Trophoblast cell (in vitro differentiated cells and primary cell): ENCODE measurements around the gene ATP5F1A.
"Not testable (repeated sequence)": the region's sequence is repeated elsewhere in the genome, so short reads cannot be mapped to it uniquely, and the experiment has no call there.

ENCODE experiments used
- DNase-seq, 2 donors: peaks; one replicate each; pipeline ENCODE4 v3.0.0-alpha.2; 2016
- H2AFZ ChIP-seq: 2 replicates; pipeline ENCODE4 v1.6.1; 2013; ENCODE audit warnings: low read length, moderate library complexity, mild to moderate bottlenecking; ENCODE audit not compliant: insufficient read depth, poor library complexity
- H2AK5ac ChIP-seq: 2 replicates; pipeline ENCODE4 v1.6.1; 2013; ENCODE audit warnings: mild to moderate bottlenecking, low read length
- H2BK120ac ChIP-seq: 2 replicates; pipeline ENCODE4 v1.6.1; 2013; ENCODE audit warnings: low read length, mild to moderate bottlenecking, moderate library complexity; ENCODE audit not compliant: insufficient read depth, poor library complexity
- H2BK12ac ChIP-seq: 2 replicates; pipeline ENCODE4 v1.6.1; 2013; ENCODE audit warnings: mild to moderate bottlenecking, low read length, moderate library complexity
- H2BK5ac ChIP-seq: 2 replicates; pipeline ENCODE4 v1.6.1; 2013; ENCODE audit warnings: low read length, low read depth, moderate library complexity, mild to moderate bottlenecking; ENCODE audit not compliant: poor library complexity
- H3K14ac ChIP-seq: 2 replicates; pipeline ENCODE4 v1.6.1; 2013; ENCODE audit warnings: mild to moderate bottlenecking, low read length
- H3K18ac ChIP-seq: 2 replicates; pipeline ENCODE4 v1.6.1; 2013; ENCODE audit warnings: mild to moderate bottlenecking, low read length
- H3K23ac ChIP-seq: 2 replicates; pipeline ENCODE4 v1.6.1; 2013; ENCODE audit warnings: low read length
- H3K27ac ChIP-seq: 2 replicates; pipeline ENCODE4 v1.5.1; 2013; ENCODE audit warnings: low read depth, mild to moderate bottlenecking, inconsistent platforms, low read length, moderate library complexity
- H3K27me3 ChIP-seq: 2 replicates; pipeline ENCODE4 v1.6.1; 2013; ENCODE audit warnings: inconsistent platforms, mild to moderate bottlenecking, low read length, moderate library complexity; ENCODE audit not compliant: insufficient read depth
- H3K36me3 ChIP-seq, 2 experiments: 1 replicate in 1 of 2; 2 replicates in 1 of 2; pipeline ENCODE4 v1.6.1; 2013; ENCODE audit warnings: low read length in 2 of 2, mild to moderate bottlenecking in 2 of 2, moderate library complexity in 1 of 2; ENCODE audit not compliant: insufficient read depth in 2 of 2, control insufficient read depth in 1 of 2
- H3K4ac ChIP-seq: 2 replicates; pipeline ENCODE4 v1.6.1; 2013; ENCODE audit warnings: low read depth, mild to moderate bottlenecking, low read length, moderate library complexity
- H3K4me1 ChIP-seq, 2 experiments: 1 replicate in 1 of 2; 2 replicates in 1 of 2; pipeline ENCODE4 v1.6.1; 2013; ENCODE audit warnings: low read length in 2 of 2, mild to moderate bottlenecking in 2 of 2, moderate library complexity in 1 of 2; ENCODE audit not compliant: insufficient read depth in 2 of 2, control insufficient read depth in 1 of 2
- H3K4me2 ChIP-seq: 2 replicates; pipeline ENCODE4 v1.6.1; 2013; ENCODE audit warnings: inconsistent platforms, mild to moderate bottlenecking, low read length, moderate library complexity
- H3K4me3 ChIP-seq: 2 replicates; pipeline ENCODE4 v1.5.1; 2013; ENCODE audit warnings: mild to moderate bottlenecking, low read depth, low read length, inconsistent platforms
- H3K79me1 ChIP-seq: one replicate; pipeline ENCODE4 v1.6.1; 2013; ENCODE audit warnings: low read length
- H3K79me2 ChIP-seq: 2 replicates; pipeline ENCODE4 v1.6.1; 2013; ENCODE audit warnings: low read length, mild to moderate bottlenecking; ENCODE audit not compliant: control insufficient read depth, insufficient read depth, poor library complexity
- H3K9ac ChIP-seq: 2 replicates; pipeline ENCODE4 v1.6.1; 2013; ENCODE audit warnings: mild to moderate bottlenecking, low read length
- H3K9me3 ChIP-seq: 2 replicates; pipeline ENCODE4 v1.6.1; 2013; ENCODE audit warnings: low read depth, mild to moderate bottlenecking, control low read depth, inconsistent platforms, low read length; ENCODE audit not compliant: insufficient read depth
- H4K12ac ChIP-seq: 2 replicates; pipeline ENCODE4 v1.6.1; 2013; ENCODE audit warnings: low read depth, mild to moderate bottlenecking, low read length, moderate library complexity
- H4K8ac ChIP-seq: 2 replicates; pipeline ENCODE4 v1.6.1; 2013; ENCODE audit warnings: low read depth, mild to moderate bottlenecking, low read length, moderate library complexity
- H4K91ac ChIP-seq: one replicate; pipeline ENCODE4 v1.6.1; 2013; ENCODE audit warnings: low read depth, mild to moderate bottlenecking, low read length, moderate library complexity
- WGBS: extraction: QIAGEN DNeasy Blood & Tissue Kit; methylation state at CpG from one replicate; pipeline ENCODE4 v1.1.7; 2013; ENCODE audit warnings: missing lambda C conversion rate; ENCODE audit not compliant: insufficient read length, insufficient coverage; ENCODE audit errors: extremely low coverage; 5-methylcytosine and 5-hydroxymethylcytosine counted together

ATP5F1A gene

GRCh38 chr18:46133534-46133933, 35.4 kb upstream of the ATP5F1A start:
- H3K9ac ChIP-seq = no peak overlapping the region
- no peak overlapping the region for H4K91ac ChIP-seq
- H3K9me3 ChIP-seq = peaks cover 2% of the 10 kb centered on the region
- H2BK12ac ChIP-seq = no peak overlapping the region
- H3K18ac ChIP-seq = no peak overlapping the region
- no peak overlapping the region for H4K8ac ChIP-seq
- H2BK120ac ChIP-seq = no peak overlapping the region
- no peak overlapping the region for H3K4ac ChIP-seq
- H2AFZ ChIP-seq = no peak overlapping the region
- H2BK5ac ChIP-seq = no peak overlapping the region
- H3K14ac ChIP-seq = no peak overlapping the region
- no peak for DNase-seq
- H3K4me2 ChIP-seq = no peak overlapping the region
- WGBS = no CpG with 5 or more reads among the region's 3 CpGs
- H3K4me1 ChIP-seq = no peaks in the 10 kb centered on the region
- H3K4me3 ChIP-seq = no peak overlapping the region
- no peak overlapping the region for H3K27ac ChIP-seq
- H3K79me2 ChIP-seq = no peaks in the 10 kb centered on the region
- no peaks in the 10 kb centered on the region for H3K79me1 ChIP-seq
- H3K27me3 ChIP-seq = no peaks in the 10 kb centered on the region
- no peak overlapping the region for H4K12ac ChIP-seq
- H3K36me3 ChIP-seq = peaks cover 6 to 12% of the 10 kb centered on the region in 2 experiments
- no peak overlapping the region for H3K23ac ChIP-seq
- no peak overlapping the region for H2AK5ac ChIP-seq

GRCh38 chr18:46130549-46130948, 32.5 kb upstream of the ATP5F1A start:
- H3K27me3 ChIP-seq, H3K79me2 ChIP-seq, H3K4ac ChIP-seq, H3K4me1 ChIP-seq, H3K14ac ChIP-seq, H3K18ac ChIP-seq, H3K9me3 ChIP-seq, H3K4me2 ChIP-seq, H3K27ac ChIP-seq, H2BK120ac ChIP-seq, H4K12ac ChIP-seq, H3K4me3 ChIP-seq, H2BK12ac ChIP-seq, H3K9ac ChIP-seq, H3K79me1 ChIP-seq, H2AK5ac ChIP-seq, H3K23ac ChIP-seq, H4K91ac ChIP-seq, H2BK5ac ChIP-seq, H2AFZ ChIP-seq, DNase-seq, H4K8ac ChIP-seq: not testable (repeated sequence)
- WGBS = no CpG with 5 or more reads among the region's 8 CpGs
- peaks cover 15 to 16% of the 10 kb centered on the region in 2 experiments for H3K36me3 ChIP-seq

- Histone ChIP-seq H3K27ac (no peak overlapping the region), H3K4me1 (no peaks in the 10 kb centered on the region), H4K8ac (no peak overlapping the region), H4K12ac (no peak overlapping the region), H3K23ac (no peak overlapping the region), H3K27me3 (no peaks in the 10 kb centered on the region), H3K4me3 (no peak overlapping the region), H2BK5ac (no peak overlapping the region), H2BK12ac (no peak overlapping the region), H4K91ac (no peak overlapping the region), H3K9ac (no peak overlapping the region), H3K4ac (no peak overlapping the region), H2AFZ (no peak overlapping the region), H3K9me3 (no peaks in the 10 kb centered on the region), H3K14ac (no peak overlapping the region), H3K79me2 (no peaks in the 10 kb centered on the region), H2AK5ac (no peak overlapping the region), H2BK120ac (no peak overlapping the region), H3K18ac (no peak overlapping the region), H3K79me1 (no peaks in the 10 kb centered on the region), H3K36me3 (peaks cover 15 to 17% of the 10 kb centered on the region in 2 experiments), H3K4me2 (no peak overlapping the region)
- WGBS = no CpG with 5 or more reads among the region's 2 CpGs
- no peak for DNase-seq
These were observed 32.0 kb upstream of the ATP5F1A start for GRCh38 chr18:46130061-46130460.

- not testable (repeated sequence) for H2AK5ac ChIP-seq, DNase-seq, H3K79me1 ChIP-seq, H3K23ac ChIP-seq, H3K18ac ChIP-seq, H4K8ac ChIP-seq, H3K9me3 ChIP-seq, H3K4me2 ChIP-seq, H3K4me1 ChIP-seq, H3K4ac ChIP-seq, H3K79me2 ChIP-seq, H4K91ac ChIP-seq, H3K27me3 ChIP-seq, H2BK5ac ChIP-seq, H3K27ac ChIP-seq, H4K12ac ChIP-seq, H3K4me3 ChIP-seq, H3K14ac ChIP-seq, H2BK120ac ChIP-seq, H2BK12ac ChIP-seq, H2AFZ ChIP-seq, H3K9ac ChIP-seq
- H3K36me3 ChIP-seq = peaks cover 15 to 24% of the 10 kb centered on the region in 2 experiments
- no CpG with 5 or more reads among the region's 4 CpGs for WGBS
These were observed 28.5 kb upstream of the ATP5F1A start for GRCh38 chr18:46126625-46127024.
